OCI-LY1 (cell line): ENCODE data around the gene GNG4.

Source experiments
- H2AFZ ChIP-seq: fragments of 200-600 bp; sonication (generic), shearing (Covaris generic); 2 replicates; pipeline ENCODE4 v1.6.0; 2014; ENCODE audit warnings: antibody characterized with exemption, mild to moderate bottlenecking, low read length
- H3F3A ChIP-seq: fragments of 200-600 bp; sonication (generic), shearing (Covaris generic); 2 replicates; pipeline ENCODE4 v1.6.0; 2014; ENCODE audit warnings: mild to moderate bottlenecking, antibody characterized with exemption, low read length, moderate library complexity; ENCODE audit not compliant: insufficient read depth
- H3K27ac ChIP-seq: fragments of 200-600 bp; sonication (generic); 2 replicates; pipeline ENCODE4 v1.5.1; 2014; ENCODE audit warnings: low read length, mixed run types, mild to moderate bottlenecking, low read depth; ENCODE audit not compliant: poor library complexity, severe bottlenecking
- H3K27me3 ChIP-seq: fragments of 200-600 bp; sonication (generic); 2 replicates; pipeline ENCODE4 v1.6.0; 2014; ENCODE audit warnings: antibody characterized with exemption, mild to moderate bottlenecking, low read length, moderate library complexity; ENCODE audit not compliant: insufficient read depth
- H3K36me3 ChIP-seq: fragments of 200-600 bp; sonication (generic); 2 replicates; pipeline ENCODE4 v1.6.1; 2014; ENCODE audit warnings: mild to moderate bottlenecking, antibody characterized with exemption, low read length, moderate library complexity, mixed read lengths; ENCODE audit not compliant: insufficient read depth
- H3K4me1 ChIP-seq: fragments of 200-600 bp; sonication (generic); 2 replicates; pipeline ENCODE4 v1.5.1; 2014; ENCODE audit warnings: mild to moderate bottlenecking, low read length, moderate library complexity; ENCODE audit not compliant: insufficient read depth, severe bottlenecking
- H3K4me2 ChIP-seq: fragments of 200-600 bp; sonication (generic), shearing (Covaris generic); 2 replicates; pipeline ENCODE4 v1.6.1; 2014; ENCODE audit warnings: low read length
- H3K4me3 ChIP-seq: fragments of 200-600 bp; sonication (generic); 2 replicates; pipeline ENCODE4 v1.5.1; 2014; ENCODE audit warnings: low read length, low read depth, mild to moderate bottlenecking, mixed read lengths; ENCODE audit not compliant: poor library complexity, severe bottlenecking
- H3K79me2 ChIP-seq: fragments of 200-600 bp; shearing (Covaris generic); 2 replicates; pipeline ENCODE4 v1.6.1; 2016; ENCODE audit warnings: mixed run types, low read length, mixed read lengths; ENCODE audit not compliant: insufficient read depth
- H3K9ac ChIP-seq: fragments of 200-600 bp; sonication (generic), shearing (Covaris generic); 2 replicates; pipeline ENCODE4 v1.6.1; 2014; ENCODE audit warnings: mild to moderate bottlenecking, low read length, mixed read lengths
- H3K9me2 ChIP-seq: fragments of 200-600 bp; sonication (generic), shearing (Covaris generic); 2 replicates; pipeline ENCODE4 v1.6.1; 2014; ENCODE audit warnings: low read depth, mild to moderate bottlenecking, low read length, mixed read lengths
- H3K9me3 ChIP-seq: fragments of 200-600 bp; shearing (Covaris generic); 2 replicates; pipeline ENCODE4 v1.6.1; 2014; ENCODE audit warnings: low read length, mixed read lengths
- H4K20me1 ChIP-seq: fragments of 200-600 bp; sonication (generic), shearing (Covaris generic); 2 replicates; pipeline ENCODE4 v1.6.0; 2016; ENCODE audit warnings: mild to moderate bottlenecking, low read length; ENCODE audit not compliant: insufficient read depth
- EZH2 ChIP-seq: fragments of 200-600 bp; sonication (generic), shearing (Covaris generic); IDR thresholded peaks from 2 replicates; pipeline ENCODE4 v1.8.0; 2017; ENCODE audit warnings: borderline replicate concordance, mixed run types, mild to moderate bottlenecking, antibody characterized with exemption, low read length, moderate library complexity, mixed read lengths
- TF ChIP-seq, protein P1 (sequence below): fragments of 200-600 bp; sonication (generic), shearing (Covaris generic); IDR thresholded peaks from 2 replicates; pipeline ENCODE4 v1.5.1; 2017; ENCODE audit warnings: mild to moderate bottlenecking, antibody characterized with exemption, low read length, moderate library complexity, mixed read lengths

Gene GNG4

DNA sequence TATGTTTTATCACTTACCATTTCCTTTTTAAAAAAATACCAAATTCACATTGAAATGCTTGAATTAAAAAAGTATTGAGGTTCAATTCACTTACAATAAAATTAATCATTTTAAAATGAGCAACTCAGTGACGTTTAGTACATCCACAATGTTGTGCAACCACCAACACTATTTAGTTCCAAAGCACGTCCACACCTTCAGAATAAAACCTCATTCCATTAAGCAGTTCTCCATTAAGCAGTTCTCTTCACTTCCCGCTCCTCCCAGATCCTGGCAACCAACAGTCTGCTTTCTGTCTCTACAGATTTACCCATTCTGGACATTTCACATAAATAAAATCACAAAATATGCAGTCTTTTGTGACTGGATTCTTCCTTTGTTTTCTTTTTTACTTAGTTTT lies 41.3 kb downstream of the GNG4 start:
- H3K27ac ChIP-seq, result no peak overlapping the region
- H3F3A ChIP-seq, result no peaks in the 10 kb centered on the region
- H3K79me2 ChIP-seq, result no peaks in the 10 kb centered on the region
- H2AFZ ChIP-seq, result no peak overlapping the region
- no peaks in the 10 kb centered on the region for H3K9me2 ChIP-seq
- no peaks in the 10 kb centered on the region for H3K4me1 ChIP-seq
- H3K27me3 ChIP-seq, result no peaks in the 10 kb centered on the region
- no peaks in the 10 kb centered on the region for H3K9me3 ChIP-seq
- TF ChIP-seq, protein P1, sequence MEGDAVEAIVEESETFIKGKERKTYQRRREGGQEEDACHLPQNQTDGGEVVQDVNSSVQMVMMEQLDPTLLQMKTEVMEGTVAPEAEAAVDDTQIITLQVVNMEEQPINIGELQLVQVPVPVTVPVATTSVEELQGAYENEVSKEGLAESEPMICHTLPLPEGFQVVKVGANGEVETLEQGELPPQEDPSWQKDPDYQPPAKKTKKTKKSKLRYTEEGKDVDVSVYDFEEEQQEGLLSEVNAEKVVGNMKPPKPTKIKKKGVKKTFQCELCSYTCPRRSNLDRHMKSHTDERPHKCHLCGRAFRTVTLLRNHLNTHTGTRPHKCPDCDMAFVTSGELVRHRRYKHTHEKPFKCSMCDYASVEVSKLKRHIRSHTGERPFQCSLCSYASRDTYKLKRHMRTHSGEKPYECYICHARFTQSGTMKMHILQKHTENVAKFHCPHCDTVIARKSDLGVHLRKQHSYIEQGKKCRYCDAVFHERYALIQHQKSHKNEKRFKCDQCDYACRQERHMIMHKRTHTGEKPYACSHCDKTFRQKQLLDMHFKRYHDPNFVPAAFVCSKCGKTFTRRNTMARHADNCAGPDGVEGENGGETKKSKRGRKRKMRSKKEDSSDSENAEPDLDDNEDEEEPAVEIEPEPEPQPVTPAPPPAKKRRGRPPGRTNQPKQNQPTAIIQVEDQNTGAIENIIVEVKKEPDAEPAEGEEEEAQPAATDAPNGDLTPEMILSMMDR, result no peak
- TF ChIP-seq EZH2, result no peak
- H3K36me3 ChIP-seq, result no peaks in the 10 kb centered on the region
- no peak overlapping the region for H3K4me3 ChIP-seq
- H3K9ac ChIP-seq, result no peak overlapping the region
- no peaks in the 10 kb centered on the region for H4K20me1 ChIP-seq
- no peak overlapping the region for H3K4me2 ChIP-seq

DNA sequence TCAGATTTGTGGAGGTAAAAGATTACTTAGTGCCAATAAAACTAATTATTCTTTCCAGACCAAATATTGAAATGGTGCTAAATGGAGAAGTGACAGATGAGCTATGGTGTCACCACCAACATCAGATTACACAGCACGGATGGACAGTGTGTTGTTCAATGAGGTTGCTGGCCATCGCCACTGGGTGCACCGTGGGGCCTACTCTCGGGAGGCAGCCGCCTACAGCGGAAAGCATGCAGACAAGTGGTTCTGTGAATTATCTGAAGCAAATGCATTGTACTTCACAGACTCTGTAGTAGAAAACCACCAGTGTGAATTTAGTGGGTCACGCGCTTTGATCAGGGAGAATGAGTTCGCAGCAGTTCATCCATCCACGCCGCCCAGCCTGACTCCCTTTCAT lies 42.3 kb downstream of the GNG4 start:
- Histone ChIP-seq H3K27me3 (no peaks in the 10 kb centered on the region), H3K79me2 (no peaks in the 10 kb centered on the region), H3K4me2 (no peak overlapping the region), H2AFZ (no peak overlapping the region), H3K36me3 (no peaks in the 10 kb centered on the region), H3K9me2 (no peaks in the 10 kb centered on the region), H3K9me3 (no peaks in the 10 kb centered on the region), H3F3A (no peaks in the 10 kb centered on the region), H4K20me1 (no peaks in the 10 kb centered on the region), H3K27ac (no peak overlapping the region), H3K9ac (no peak overlapping the region), H3K4me1 (no peaks in the 10 kb centered on the region), H3K4me3 (no peak overlapping the region)
- TF ChIP-seq, protein P1, result no peak
- TF ChIP-seq EZH2, result no peak

DNA sequence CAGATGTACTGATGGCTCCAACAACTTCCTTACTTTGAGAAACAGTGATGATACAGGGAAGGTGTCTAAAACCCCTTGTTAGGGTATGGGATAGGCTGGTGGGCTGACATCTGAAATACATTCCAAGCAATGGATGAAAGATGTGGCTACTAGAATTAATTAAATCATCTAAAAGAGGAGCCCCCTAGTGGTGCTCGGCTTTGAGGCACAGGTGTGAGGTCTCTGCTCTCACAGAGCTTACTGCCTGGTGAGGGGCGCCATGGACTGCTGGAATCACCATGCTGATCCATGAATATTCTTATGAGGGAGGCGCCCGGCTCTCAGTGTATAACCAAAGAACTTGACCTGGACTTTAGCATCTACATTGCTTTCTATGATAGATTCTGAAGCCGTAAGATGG lies 48.5 kb downstream of the GNG4 start:
- H3K9ac ChIP-seq, result no peak overlapping the region
- no peak overlapping the region for H3K4me2 ChIP-seq
- no peak for TF ChIP-seq EZH2
- TF ChIP-seq, protein P1, result peak; percentile 67
- H3K4me3 ChIP-seq, result no peak overlapping the region
- H3K9me2 ChIP-seq, result no peaks in the 10 kb centered on the region
- H3K36me3 ChIP-seq, result no peaks in the 10 kb centered on the region
- H3K4me1 ChIP-seq, result no peaks in the 10 kb centered on the region
- H2AFZ ChIP-seq, result no peak overlapping the region
- no peaks in the 10 kb centered on the region for H3K9me3 ChIP-seq
- no peak overlapping the region for H3K27ac ChIP-seq
- no peaks in the 10 kb centered on the region for H3K27me3 ChIP-seq
- no peaks in the 10 kb centered on the region for H3F3A ChIP-seq
- no peaks in the 10 kb centered on the region for H4K20me1 ChIP-seq
- no peaks in the 10 kb centered on the region for H3K79me2 ChIP-seq
